ENCODE data around the gene ANK2.

Gene ANK2

DNA sequence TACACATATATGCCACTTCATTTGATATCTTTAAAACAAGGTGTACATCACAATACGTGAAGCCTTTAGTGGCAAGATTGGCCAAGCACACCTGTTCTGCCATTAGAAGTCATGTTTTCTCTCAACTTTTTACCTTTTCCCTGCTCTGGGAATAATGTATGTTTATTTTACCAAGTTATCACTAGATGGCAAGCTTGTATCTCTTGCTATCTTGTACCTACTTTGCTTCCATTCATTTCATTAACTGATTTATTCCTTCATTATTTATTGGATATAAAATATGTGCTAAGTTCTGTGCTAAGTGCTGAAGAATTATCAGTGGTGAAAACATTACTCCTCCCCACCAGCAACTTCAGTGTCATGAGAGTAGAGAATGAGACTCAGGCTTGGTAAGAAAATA lies 245.5 kb downstream of the ANK2 start:
- TF ChIP-seq, protein P1, sequence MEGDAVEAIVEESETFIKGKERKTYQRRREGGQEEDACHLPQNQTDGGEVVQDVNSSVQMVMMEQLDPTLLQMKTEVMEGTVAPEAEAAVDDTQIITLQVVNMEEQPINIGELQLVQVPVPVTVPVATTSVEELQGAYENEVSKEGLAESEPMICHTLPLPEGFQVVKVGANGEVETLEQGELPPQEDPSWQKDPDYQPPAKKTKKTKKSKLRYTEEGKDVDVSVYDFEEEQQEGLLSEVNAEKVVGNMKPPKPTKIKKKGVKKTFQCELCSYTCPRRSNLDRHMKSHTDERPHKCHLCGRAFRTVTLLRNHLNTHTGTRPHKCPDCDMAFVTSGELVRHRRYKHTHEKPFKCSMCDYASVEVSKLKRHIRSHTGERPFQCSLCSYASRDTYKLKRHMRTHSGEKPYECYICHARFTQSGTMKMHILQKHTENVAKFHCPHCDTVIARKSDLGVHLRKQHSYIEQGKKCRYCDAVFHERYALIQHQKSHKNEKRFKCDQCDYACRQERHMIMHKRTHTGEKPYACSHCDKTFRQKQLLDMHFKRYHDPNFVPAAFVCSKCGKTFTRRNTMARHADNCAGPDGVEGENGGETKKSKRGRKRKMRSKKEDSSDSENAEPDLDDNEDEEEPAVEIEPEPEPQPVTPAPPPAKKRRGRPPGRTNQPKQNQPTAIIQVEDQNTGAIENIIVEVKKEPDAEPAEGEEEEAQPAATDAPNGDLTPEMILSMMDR (IDR thresholded peaks at IDR 0.05; ENCODE audit: borderline replicate concordance, insufficient read depth, low read depth, low read length) = no peak
- H3K4me3 ChIP-seq (ENCODE audit: low read depth, low read length) = no peak overlapping the region

DNA sequence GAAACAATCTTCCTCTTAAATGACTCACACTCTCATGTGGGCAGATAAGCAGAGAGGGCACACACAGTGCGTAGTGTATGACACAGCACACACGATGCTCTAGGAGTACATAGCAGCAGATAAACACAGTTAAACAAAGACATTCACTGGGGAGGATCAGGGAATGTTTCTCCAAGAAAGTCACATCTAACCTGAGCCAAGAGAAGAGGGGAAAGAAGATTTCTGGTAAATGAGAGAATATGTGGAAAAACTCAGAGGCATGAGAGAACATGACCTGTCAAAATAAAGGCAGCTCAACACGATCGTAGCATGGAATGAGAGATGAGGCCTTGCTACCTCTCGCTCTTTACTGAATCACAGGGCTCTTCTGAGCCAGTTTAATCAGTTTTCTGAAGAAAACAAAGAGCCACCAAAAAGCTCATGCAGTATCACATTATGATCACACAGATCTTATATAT lies 251.0 kb downstream of the ANK2 start:
- TF ChIP-seq, protein P1 (IDR thresholded peaks at IDR 0.05; ENCODE audit: borderline replicate concordance, insufficient read depth, low read depth, low read length) = no peak

DNA sequence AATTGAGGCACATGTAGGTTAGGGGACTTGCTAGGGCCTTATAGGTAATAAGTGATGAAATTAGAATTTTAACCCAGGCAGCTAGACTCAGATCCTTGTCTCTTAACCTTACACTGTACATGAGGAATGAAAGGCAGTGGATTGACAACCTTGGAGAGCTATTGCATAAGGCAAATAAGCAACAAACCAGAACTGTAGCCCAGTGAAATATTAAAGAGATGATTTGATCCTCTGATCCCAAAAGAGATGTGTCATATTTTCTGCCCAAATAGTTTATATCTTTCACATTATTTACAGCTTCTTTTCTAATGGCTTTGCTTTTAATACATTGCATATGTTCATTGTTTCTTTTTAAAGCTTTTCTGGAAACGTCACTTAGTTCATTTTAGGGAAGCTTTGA lies 252.6 kb downstream of the ANK2 start:
- no peak overlapping the region for H3K4me3 ChIP-seq (ENCODE audit: low read depth, low read length)
- TF ChIP-seq, protein P1 (IDR thresholded peaks at IDR 0.05; ENCODE audit: borderline replicate concordance, insufficient read depth, low read depth, low read length) = no peak

More for the DNA sequence above, 251.0 kb downstream of the ANK2 start:
- H3K4me3 ChIP-seq (ENCODE audit: low read depth, low read length) = no peak overlapping the region

DNA sequence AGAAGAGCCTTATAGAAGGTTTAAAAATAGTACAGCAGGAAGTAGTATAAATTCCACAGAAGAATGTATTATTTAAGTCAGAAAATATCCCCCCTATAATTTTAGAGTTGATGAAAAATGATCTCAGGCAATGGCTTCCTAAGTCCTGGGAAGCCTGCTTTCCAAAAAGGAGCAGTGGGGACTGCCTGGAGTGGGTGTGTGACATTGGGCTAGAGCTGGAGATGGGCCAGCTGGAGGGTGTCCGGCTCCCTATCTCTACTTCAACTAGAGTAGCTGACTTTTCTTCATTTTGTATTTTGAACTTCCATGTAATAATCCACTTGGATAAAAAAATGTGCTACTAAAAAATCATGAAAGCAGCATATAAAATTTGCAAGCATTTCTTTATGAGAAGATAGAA lies 253.9 kb downstream of the ANK2 start:
- no peak overlapping the region for H3K4me3 ChIP-seq (ENCODE audit: low read depth, low read length)
- TF ChIP-seq, protein P1 (IDR thresholded peaks at IDR 0.05; ENCODE audit: borderline replicate concordance, insufficient read depth, low read depth, low read length) = no peak

DNA sequence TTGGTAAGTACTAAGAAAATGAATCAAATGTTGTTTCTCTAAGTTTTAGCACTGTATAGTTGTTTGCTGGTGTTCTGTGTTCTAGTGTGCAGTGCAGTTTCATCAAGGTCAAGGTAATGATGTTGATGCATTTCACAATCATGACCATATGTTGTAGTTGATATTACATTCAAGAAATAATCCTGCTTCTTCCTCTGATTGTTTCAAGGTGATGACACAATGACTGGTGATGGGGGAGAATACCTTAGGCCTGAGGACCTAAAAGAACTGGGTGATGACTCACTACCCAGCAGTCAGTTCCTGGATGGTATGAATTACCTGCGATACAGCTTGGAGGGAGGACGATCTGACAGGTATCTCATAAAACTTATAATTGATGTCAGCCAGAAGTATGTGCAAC lies 261.6 kb downstream of the ANK2 start:
- no peak overlapping the region for H3K4me3 ChIP-seq (ENCODE audit: low read depth, low read length)
- TF ChIP-seq, protein P1 (IDR thresholded peaks at IDR 0.05; ENCODE audit: borderline replicate concordance, insufficient read depth, low read depth, low read length) = no peak

DNA sequence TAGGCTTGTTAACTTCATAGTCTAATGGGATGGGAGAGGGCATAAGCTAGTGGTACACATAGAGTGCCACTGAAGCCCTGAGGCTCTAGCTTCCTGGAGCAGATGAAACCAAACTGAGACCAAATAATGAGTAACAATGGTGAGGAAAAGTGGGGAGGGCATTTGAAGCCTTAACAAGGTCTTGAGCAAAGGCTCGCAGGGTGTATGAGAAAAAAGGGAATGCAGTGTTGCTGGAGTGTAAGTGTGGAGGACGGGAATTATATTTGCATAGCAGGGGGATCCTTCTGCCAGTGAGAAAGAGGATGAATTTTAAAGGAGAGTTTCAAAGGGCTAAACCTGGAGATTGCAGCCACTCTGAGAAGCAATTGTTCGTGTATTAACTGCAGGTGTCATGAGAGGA lies 263.1 kb downstream of the ANK2 start:
- TF ChIP-seq, protein P1 (IDR thresholded peaks at IDR 0.05; ENCODE audit: borderline replicate concordance, insufficient read depth, low read depth, low read length) = no peak
- H3K4me3 ChIP-seq (ENCODE audit: low read depth, low read length) = no peak overlapping the region

DNA sequence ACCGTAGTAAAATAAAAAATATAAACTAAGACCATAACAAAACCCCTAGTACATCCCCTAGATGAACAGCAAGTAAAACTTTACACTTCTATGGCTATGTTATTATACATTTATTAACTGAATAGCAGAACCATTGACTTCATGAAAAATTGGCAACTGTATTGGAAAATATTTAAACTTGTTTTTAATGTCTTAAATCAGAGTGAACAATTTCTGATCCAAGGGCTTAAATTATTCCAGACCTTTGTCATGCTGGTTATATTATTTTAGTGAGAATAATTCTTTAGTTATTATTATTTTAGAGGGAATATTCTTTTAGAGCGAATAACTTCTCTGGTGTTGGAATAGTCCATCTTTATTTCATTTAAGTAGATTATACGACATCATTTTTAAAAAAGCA lies 265.0 kb downstream of the ANK2 start:
- TF ChIP-seq, protein P1 (IDR thresholded peaks at IDR 0.05; ENCODE audit: borderline replicate concordance, insufficient read depth, low read depth, low read length) = no peak

More for the DNA sequence above, 265.0 kb downstream of the ANK2 start:
- no peak overlapping the region for H3K4me3 ChIP-seq (ENCODE audit: low read depth, low read length)
